RWPE1 (cell line): ENCODE results near the gene BTD.
A peak's percentile ranks its signal among the peaks of the same experiment; 100 is the strongest.
"Not testable (repeated sequence)": the region's sequence is repeated elsewhere in the genome, so short reads cannot be mapped to it uniquely, and the experiment has no call there.

Source experiments
- CTCF ChIA-PET: fragments of 350-600 bp; sonication (Branson Sonifier 250); formaldehyde crosslinking; extraction: SDS; loops from one replicate; lab custom pipeline; 2021; lab: Yijun Ruan, JAX
- POLR2A ChIA-PET: fragments of 400-600 bp; formaldehyde crosslinking; extraction: SDS; loops from one replicate; lab custom pipeline; 2020; ENCODE audit warnings: antibody characterized with exemption; ENCODE audit not compliant: low non-redundant PET; lab: Yijun Ruan, JAX
- DNase-seq: peaks from one replicate; pipeline ENCODE4 v3.0.0; 2012; ENCODE audit warnings: low spot score
- H3K27ac ChIP-seq: fragments of 450-650 bp; 2 replicates; pipeline ENCODE4 v1.5.1; 2017
- CTCF ChIP-seq: fragments of 450-650 bp; conservative IDR thresholded peaks from 2 replicates; pipeline ENCODE4 v1.5.1; 2017; ENCODE audit warnings: low read depth, mild to moderate bottlenecking

The BTD gene

GRCh38 chr3:15611018-15611417 is 9.5 kb downstream of the BTD start:
- CTCF ChIA-PET = interaction anchor here (0.6 kb wide), 1 partner anchor 650 kb away, joined by 4 read pairs; no protein-coding TSS in a partner anchor
- DNase-seq = no peak
- no peak for TF ChIP-seq CTCF
- no peak overlapping the region for H3K27ac ChIP-seq
- POLR2A ChIA-PET = no interaction called here

- TF ChIP-seq CTCF = no peak
- ChIA-PET CTCF (no interaction called here), POLR2A (no interaction called here)
- DNase-seq = no peak
- no peak overlapping the region for H3K27ac ChIP-seq
Measured at GRCh38 chr3:15612001-15612400, 10.5 kb downstream of the BTD start.

GRCh38 chr3:15614958-15615357 is 13.4 kb downstream of the BTD start:
- ChIA-PET POLR2A (interaction anchor here (0.7 kb wide), 1 partner anchor 80 kb away, joined by 4 read pairs; no protein-coding TSS in a partner anchor), CTCF (no interaction called here)
- no peak for TF ChIP-seq CTCF
- no peak overlapping the region for H3K27ac ChIP-seq
- no peak for DNase-seq

- no peak for DNase-seq
- peak overlapping the region; percentile 30; the same call in 1 of the 2 replicates for H3K27ac ChIP-seq
- CTCF ChIA-PET = no interaction called here
- no peak for TF ChIP-seq CTCF
- POLR2A ChIA-PET = no interaction called here
Measured at GRCh38 chr3:15616053-15616452, 14.5 kb downstream of the BTD start.

- CTCF ChIA-PET, DNase-seq, H3K27ac ChIP-seq, POLR2A ChIA-PET: not testable (repeated sequence)
Measured at GRCh38 chr3:15619659-15620464, 18.3 kb downstream of the BTD start.

- DNase-seq = no peak
- H3K27ac ChIP-seq = no peak overlapping the region
- no peak for TF ChIP-seq CTCF
- ChIA-PET POLR2A (no interaction called here), CTCF (no interaction called here)
Measured at GRCh38 chr3:15623535-15624440, 22.2 kb downstream of the BTD start.
